Measurements from ENCODE around the gene BCL2.

The BCL2 gene

DNA sequence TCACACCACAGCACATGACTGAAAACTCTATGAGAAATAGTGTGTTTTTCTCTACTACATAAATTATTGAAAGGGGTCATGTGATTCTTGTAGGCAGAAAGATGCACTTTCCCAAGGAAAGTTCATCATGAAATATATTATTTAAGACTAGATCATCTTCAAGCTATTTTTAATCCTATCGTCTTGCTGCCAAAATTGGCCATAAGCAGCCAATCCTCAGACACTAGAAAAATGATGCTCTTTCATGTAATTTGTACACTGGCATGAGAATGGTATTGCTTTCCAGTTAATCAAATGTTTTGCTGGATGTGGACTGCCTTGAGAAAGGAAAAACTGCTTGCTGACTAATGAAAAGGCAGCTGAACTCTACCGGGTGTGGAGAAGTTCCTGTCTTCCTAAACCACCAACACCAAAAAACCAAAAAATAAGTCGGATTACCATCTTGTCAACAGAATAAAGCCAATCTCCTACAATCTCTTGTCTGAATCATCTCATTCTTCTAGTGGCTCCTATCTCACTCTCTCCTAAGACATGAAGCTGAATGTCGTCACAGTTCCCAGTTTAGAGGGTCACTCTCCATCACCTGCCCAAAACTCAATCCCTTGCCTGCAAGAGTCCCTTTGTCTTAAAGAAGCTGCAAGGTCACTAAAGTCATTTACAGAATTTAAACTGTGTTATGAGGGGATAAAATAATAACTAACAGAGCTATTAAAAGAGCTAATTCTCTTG is 5.3 kb downstream of the BCL2 start:
- no peak overlapping the region for H3K4me3 ChIP-seq (ENCODE audit: low read length)
- no peak for TF ChIP-seq CTCF (conservative IDR thresholded peaks at IDR 0.05; ENCODE audit: low read length)
- no peak for DNase-seq (ENCODE audit: low read depth)

DNA sequence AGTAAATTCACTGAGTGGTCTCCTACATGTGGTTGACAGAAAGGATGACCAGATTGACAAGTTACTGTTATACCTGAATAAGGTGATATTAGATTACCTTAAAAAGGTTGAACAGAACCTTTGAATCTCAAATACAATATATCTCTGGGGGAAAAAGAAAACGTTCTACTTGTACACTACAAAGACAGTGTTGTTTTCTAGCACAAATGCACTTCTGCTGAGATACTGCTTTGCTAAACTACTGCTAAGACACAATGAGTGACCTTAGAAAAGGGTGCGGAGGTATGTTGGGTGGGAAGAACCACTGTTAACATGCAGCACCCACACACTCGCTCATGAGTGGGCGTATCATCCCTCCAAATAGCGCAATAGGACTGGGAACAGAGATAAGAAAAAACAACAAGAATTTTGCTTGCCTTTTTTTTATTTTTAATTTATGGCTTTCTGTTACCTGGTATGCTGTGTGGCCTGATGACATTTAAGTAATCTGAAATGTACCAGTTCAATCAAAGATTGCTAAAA is 6.1 kb downstream of the BCL2 start:
- no peak overlapping the region for H3K4me3 ChIP-seq (ENCODE audit: low read length)
- DNase-seq (ENCODE audit: low read depth): no peak
- no peak for TF ChIP-seq CTCF (conservative IDR thresholded peaks at IDR 0.05; ENCODE audit: low read length)

DNA sequence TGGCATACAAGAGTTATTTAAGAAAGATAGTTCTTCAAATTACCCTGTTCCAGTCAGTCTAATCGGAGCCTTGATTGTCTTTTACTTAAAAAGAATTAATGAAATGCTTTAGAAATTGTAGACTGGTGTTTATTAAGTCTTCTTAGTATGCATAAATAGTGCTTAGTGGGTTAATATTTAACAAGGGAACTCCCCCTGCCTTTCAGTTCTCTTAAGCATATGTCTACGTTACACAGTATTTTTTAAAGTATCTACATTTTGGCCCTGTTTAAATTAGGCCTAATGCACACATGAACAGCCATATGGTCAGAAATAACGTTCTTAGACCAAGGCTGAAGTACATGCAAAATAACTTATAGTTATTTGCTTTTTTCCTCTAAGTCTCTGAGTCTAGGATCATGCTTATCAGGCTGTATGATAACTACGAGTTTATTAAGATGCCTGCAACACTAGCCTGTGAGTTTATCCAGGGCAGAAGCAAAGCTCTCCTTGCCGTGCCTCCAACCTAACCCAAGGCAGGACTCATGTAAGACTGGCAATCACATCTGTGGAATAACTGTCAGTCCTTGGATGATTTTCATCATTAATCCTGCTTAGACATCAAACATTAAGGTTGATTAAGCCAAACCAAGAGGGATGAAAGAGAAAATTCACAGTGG is 6.7 kb downstream of the BCL2 start:
- no peak overlapping the region for H3K4me3 ChIP-seq (ENCODE audit: low read length)

DNA sequence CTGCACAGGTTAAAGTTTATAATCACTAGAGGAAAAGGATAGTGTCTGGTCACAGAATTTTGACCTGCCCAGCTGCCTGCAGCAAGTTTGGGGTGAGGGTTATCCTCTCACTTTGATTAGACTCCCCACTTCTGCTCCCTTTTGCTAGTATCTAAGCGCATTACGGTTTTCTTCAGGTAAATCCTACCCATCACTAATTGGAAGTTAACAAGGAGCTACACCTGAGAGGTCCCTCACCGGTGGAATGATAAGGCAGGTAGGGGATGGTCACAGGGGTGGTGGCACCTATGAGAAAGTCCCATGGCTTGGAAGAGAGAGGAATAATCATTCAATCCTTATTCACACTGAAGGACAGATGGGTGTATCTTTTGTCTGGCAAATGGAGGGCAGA is 7.6 kb downstream of the BCL2 start:
- H3K4me3 ChIP-seq (ENCODE audit: low read length): no peak overlapping the region
- TF ChIP-seq CTCF (conservative IDR thresholded peaks at IDR 0.05; ENCODE audit: low read length): no peak
- no peak for DNase-seq (ENCODE audit: low read depth)

More for the DNA sequence above, 6.7 kb downstream of the BCL2 start:
- no peak for TF ChIP-seq CTCF (conservative IDR thresholded peaks at IDR 0.05; ENCODE audit: low read length)
- no peak for DNase-seq (ENCODE audit: low read depth)

- TF ChIP-seq CTCF (conservative IDR thresholded peaks at IDR 0.05; ENCODE audit: low read length): no peak
- DNase-seq (ENCODE audit: low read depth): no peak
- no peak overlapping the region for H3K4me3 ChIP-seq (ENCODE audit: low read length)
These were observed 8.2 kb downstream of the BCL2 start for GRCh38 chr18:63311118-63312018.

DNA sequence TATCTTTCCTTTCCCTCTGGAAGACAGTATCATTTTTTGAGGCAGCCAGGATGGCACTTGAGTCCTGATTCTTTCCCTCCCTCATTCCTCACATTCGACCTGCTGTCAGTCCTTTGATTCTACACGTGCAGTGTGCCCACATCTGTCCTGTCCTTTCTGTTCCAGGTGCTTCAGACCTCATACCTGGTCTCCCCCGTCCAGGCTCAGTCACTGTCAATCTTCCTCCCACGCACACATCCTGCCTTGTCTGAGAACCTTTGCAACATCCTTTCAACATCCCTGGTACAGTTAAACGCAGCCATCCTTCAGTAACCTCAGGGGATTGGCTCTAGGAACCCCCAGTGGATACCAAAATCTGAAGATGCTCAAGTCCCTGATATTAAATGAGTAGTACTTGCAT is 10.1 kb downstream of the BCL2 start:
- no peak overlapping the region for H3K4me3 ChIP-seq (ENCODE audit: low read length)
- no peak for DNase-seq (ENCODE audit: low read depth)
- no peak for TF ChIP-seq CTCF (conservative IDR thresholded peaks at IDR 0.05; ENCODE audit: low read length)

Data from AG10803 (cell line).